GM18498 (cell line): ENCODE measurements around the gene PLEKHM3.
"Not testable (repeated sequence)": the region's sequence is repeated elsewhere in the genome, so short reads cannot be mapped to it uniquely, and the experiment has no call there.

ENCODE experiments used
- ATAC-seq: cut with Tn5 transposase; IDR thresholded peaks from one replicate; pipeline ENCODE4 v1.9.1; 2021; ENCODE audit warnings: mild to moderate bottlenecking, moderate library complexity; ENCODE audit not compliant: unreplicated experiment

PLEKHM3 gene

DNA sequence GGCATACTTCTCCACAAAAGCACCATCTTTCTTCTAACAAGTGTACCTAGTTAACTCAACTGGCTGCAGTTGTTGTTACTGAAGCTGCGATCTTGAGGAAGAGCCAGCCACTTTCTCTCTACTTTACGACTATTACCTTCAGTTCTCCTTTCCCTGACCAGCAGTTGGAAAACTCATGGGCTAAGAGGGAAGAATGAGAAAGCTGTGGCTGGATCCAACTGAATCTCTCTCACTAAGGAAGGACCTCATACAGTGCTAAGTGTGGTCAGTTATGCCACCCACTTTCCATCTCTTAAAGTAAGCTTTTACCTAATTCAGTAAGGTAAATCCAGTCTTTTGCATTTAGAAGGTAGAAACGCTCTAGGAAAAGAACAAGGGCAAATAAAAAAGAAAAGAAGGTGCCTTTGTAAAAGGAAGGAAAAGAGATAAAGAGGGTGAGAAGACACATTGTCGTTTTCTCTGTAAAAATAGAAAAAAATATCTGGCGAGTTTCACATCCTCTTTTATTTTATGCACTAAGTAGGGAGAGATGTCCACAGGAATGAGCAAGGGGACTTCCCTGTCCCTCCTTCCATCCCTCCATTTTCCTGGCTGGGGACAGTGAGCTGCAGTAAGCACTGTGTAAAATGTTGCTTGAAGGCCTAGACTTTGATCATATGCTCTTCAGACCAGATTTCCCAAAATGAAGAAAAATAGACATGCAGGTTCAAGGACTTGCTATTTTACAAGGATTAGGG is 73.4 kb downstream of the PLEKHM3 start:
- no peak for ATAC-seq

DNA sequence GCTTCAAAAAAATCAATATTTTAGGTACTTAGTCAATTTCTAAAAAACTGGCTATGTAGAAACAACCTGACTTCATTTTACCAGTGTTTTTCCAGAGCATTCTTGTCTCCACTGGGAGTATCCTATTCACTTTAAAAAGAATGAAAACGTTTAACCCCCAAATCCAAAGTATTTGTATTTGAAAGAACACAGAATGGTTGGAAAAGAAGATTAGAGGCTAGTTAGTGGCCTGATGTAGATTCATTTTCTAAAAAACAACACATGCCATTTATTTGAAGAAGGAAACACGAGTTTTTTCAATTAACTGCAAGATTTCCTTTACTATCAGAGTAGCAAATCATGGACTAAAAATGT is 74.6 kb downstream of the PLEKHM3 start:
- ATAC-seq, result no peak

DNA sequence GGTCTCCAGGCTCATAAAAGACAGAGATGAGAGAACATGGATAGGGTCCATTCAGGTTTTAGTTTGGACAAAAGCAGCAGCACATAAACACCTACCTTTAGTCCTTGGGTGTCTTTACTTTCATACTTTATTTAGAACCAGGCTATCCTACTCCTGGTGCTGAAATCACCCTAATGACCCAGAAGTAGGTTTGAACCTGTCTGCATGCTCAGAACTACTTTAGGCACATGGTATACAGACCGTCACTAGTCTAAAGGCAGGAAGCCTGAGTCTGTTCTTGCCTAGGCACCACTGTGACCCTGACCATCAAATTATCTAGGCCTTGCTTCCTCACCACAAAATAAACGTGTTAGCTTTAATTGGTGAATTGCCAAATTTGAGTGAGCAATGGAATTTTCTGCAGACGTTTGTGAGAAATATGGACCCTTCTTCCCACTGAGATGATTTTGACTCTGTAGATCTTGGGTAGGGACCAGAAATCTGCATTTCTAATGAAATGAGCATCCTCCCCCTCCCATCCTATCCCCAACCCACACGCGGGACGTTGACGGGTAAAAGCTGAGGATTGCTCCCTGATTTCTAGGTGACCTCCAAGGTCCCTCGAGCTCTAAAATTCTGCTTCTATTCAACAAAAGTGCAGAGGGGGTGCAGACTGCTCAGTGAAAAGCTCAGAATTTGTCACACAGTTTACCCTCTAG is 75.1 kb downstream of the PLEKHM3 start:
- no peak for ATAC-seq

DNA sequence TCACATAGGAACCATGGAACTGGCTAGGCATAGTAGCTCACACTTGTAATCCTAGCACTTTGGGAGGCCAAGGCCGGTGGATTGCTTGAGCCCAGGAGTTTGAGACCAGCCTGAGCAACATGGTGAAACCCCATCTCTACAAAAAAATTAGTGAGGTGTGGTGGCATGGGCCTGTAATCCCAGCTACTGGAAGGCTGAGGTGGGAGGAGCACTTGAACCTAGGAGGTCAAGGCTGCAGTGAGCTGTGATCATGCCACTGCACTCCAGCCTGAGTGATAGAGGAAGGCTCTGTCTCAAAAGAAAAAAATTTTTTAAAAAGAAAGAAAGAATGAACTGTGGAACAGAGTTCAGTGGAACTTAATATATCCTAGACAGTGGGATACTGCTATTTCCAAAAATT is 76.1 kb downstream of the PLEKHM3 start:
- not testable (repeated sequence) for ATAC-seq

DNA sequence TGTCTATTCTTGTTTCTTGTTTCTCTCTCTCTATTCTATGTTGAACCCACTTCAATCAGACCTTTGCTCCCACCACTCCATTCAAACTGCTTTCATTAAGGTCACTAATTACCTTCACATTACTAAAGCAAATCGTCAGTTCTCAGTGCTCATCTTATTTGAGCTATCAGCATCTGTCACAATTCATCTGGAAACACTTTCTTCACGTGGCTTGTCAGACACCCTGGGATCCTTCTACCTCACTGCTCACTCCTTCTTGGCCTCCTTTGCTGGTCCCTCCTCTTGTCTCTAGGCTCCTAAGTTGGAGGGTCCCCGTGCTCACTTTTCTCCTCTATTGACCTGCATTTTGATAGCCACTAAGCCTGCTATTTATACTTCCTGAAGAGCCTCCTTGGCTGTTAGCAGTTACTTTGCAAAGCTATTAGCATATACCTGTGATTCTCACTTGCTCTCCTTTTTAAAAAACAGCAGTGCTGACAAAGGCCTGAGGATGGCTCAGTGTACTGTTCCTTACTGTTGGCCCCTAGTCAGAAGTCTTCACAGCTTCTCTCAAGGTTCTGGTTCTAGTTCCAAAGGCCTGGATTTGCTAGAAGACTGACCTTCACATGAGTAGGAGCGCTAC is 80.2 kb downstream of the PLEKHM3 start:
- no peak for ATAC-seq

DNA sequence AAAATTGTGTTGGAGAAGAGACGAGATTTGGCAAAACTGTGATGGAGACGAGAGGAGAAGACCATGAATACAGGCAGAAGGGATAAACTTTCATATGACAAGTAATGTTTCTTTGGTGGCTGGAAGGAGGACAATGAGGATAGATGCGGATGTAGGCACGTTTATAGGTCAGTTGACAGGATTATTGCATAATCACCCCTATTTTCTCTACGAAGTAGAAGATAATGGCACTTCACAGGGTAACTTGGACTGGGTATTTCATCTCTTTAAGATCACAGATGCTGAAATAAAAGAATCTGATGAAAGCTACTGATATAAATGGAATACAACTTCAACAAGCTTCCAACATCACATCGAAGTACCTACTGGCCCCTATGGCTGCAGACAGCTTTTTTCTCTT is 81.0 kb downstream of the PLEKHM3 start:
- no peak for ATAC-seq

DNA sequence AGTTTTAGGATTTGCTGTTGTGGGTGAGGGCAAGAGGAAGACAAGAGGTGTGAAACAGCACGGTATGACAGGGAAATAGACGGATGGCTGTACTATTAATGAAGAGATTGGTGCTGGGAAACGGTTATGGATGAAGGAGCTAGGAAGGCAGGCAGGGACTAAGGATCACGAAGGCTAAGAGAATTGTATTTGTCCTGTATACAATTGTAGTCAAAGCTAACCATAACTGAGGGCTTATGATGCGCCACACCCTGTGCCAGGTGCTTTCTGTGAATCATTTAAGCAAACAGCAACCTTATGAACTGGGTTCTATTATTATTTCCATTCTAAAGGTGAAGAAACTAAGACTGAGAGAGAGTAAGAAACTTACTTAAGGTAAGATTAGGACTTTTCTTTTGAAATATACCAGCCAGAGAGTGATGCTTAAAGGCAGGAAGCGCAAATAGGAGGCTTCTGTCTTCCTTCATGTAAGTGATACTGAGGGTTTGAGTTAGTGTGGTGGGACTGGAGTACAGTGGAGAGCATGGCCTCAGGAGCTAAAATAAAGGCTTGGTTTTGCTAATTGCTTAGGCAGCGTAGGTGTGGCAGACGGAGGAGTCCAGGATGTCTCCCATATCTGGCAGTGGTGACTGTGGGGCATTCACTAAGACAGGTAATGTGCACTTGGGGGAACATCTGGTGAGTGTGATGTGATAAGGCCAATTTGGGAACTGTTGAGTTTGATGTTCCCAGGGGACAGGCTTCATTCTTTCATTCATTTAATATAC is 85.8 kb downstream of the PLEKHM3 start:
- no peak for ATAC-seq

DNA sequence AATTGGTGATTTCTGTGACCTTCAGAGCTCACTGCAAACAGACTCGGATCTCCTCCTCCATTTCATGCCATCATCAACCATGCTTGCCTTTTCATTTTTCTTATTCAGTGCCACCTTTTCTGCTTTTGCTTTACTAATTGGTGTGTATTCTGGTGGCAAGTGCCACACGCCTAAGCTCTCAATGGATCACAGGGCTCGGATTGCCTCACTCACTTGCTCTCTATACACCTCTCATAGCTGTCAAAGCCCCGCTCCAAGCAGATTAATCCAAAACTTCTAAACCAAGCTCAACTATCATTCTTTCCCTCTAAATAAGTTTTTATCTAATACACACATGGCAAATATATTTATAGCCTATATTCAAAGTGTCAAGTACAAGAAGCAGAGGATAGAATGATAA is 86.4 kb downstream of the PLEKHM3 start:
- ATAC-seq, result no peak

DNA sequence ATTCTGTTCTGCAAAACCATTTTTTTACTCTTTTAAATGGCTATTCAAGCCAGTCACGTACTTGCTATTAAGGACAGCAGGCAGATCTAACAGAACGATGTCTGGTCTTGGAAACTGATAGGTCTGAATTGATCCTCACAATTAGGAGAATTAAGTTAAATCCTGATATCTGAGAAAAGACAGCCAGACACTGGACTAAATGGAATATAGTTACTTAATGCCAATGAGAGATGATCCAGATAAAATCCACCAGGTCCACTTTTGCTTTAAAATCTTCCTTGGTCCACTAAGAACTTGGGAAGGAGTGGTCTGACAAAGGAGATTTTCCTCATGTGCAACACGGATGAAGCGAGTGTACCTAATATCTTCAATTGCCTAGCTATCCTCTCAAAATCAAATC is 86.9 kb downstream of the PLEKHM3 start:
- no peak for ATAC-seq

DNA sequence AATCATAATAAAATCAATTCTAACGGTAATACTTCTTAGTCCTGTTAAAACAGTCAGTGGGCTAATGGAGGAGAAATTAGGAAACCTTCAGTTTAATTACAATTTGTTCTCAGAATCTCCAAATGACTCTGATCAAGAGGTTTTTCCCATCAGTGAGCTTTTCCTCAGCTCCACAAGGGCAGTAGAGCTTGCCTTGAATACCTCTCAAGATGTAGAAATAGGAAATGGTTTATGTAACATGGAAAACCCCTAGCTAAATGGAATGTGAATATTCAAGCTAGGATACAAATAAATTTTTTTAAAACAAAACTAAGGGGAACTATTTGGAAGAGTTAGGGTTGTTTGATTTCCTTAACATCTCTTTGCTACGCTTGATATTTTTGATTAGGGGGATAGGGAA is 87.5 kb downstream of the PLEKHM3 start:
- ATAC-seq, result no peak

DNA sequence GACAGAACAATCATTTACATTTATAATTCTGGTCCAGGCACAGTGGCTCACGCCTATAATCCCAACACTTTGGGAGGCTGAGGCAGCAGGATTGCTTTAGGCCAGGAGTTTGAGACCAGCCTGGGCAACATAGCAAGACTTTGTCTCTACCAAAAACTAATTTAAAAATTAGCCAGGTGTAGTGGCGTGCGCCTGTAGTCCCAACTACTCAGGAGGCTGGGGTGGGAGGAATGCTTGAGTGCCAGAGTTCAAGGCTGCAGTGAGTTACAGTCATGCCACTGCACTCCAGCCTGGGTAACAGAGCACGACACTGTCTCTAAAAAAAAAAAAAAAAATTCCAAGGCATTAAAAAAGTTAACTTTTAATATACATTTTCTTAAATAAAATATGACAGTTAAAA is 88.1 kb downstream of the PLEKHM3 start:
- no peak for ATAC-seq

DNA sequence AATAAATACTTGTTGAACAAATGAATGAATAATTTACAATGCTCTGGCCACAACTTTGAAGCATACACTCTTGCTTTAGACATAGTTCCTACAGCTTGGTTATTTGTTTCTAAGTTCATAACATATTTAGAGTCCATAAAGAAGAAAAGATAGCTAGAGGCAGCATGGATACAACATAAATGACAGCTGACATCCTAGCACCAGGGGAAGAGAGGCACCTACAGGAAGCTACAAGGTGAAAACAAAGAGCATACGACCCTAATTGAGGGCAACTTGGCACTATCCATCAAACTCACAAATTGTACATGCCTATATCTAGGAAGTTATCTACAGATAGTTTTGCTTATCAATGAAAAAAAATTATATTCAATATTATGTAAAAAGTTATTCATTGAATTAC is 88.9 kb downstream of the PLEKHM3 start:
- ATAC-seq, result no peak

DNA sequence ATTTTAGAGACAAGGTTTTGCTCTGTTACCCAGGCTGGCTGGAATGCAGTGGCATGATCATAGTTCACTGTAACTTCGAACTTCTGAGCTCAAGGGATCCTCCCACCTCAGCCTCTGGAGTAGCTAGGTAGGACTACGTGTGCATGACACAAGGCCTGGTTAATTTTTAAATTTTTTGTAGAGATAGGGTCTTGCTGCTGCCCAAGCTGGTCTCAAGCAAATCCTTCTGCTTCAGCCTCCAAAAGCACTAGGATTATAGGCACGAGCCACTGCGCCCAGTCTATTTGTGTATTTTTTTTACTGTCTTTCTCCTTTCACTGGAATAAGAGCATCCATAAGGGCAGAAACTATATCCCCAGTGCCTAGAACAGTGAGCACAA is 89.3 kb downstream of the PLEKHM3 start:
- ATAC-seq, result no peak

DNA sequence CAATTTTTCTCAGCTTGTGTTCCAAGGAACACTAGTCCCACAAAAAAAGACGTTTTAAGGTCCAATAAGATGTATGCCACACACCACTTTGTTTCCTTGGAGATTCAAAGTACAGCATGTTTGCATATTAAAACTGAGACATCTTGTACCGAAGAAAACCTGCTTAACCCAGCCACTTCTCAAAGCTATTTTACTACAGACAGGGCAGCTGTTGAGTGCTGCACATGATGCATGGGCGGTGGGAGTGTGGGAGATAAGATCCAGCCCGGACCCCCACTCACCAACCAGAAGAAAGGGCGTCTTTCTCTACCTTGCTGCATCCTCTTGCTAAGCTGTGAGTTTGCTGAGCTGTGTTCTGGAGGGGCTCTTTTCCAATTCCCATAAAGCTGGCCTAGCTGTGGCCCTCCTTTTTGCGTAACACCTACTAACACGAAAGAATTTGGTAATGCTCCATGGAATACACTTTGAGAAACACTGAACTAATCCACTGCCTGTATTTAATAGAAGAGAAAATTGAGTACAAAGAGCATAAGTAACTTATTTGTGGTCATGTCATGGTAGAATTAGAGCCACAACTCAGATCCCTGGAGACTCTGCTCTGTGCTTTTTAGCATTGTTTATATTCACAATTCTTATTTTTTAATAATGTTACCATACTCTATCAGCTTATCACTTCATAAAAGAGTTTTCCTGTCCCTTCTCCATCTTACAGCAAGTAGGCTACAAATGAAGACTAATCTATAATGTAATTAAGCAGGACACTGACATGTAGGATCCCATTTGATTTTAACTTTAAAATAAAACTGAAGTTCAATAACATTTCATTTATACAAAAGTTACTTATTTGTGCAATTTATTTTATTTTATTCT is 90.0 kb downstream of the PLEKHM3 start:
- no peak for ATAC-seq

DNA sequence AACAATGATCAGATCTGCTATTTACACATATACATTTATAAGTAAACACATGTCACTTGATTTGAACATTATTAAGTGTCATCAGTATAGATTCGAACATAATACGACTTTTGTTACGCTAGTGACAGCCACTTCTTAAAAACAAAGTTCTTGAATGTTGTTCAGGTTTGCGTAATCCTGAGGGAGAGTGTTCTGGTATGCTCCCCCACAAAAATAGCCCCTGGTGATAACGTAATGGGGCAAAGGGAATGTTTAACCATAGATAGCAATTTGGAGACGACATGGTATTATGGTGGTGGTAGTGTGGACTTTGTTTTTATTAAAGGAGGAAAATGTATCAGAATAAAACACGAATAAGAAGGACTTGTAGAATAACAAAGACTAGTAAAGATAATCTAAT is 90.6 kb downstream of the PLEKHM3 start:
- no peak for ATAC-seq

DNA sequence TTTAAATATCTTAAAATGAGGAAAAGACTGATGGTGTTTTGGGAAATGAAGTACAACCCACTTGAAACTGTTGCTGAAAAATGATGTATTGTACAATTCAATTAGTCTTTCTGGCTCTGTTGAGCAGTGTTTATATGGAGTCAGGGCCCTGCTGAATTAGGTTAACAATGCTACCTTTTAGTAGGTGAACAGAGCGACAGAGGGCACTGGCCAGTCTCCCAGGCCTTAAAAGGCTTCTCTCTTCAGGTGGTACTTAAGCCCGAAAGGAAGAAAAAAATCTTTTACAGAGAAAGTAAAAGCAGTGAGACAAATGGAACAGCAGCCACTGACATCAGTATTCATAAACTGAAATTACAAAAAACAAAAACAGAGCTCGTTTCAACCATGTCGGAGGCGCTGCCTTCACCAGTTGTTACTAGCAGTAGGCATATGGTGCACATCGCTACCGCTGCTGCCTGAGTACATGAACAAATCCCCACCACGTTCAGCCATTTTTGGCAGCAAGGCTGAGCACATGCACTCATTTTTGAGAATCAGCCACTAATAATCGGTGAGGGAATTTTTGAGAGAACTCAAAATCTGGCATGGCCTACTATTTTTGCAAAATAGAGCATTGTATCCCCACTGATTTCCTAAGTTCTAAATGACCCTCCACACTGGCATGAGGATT is 91.8 kb downstream of the PLEKHM3 start:
- no peak for ATAC-seq

DNA sequence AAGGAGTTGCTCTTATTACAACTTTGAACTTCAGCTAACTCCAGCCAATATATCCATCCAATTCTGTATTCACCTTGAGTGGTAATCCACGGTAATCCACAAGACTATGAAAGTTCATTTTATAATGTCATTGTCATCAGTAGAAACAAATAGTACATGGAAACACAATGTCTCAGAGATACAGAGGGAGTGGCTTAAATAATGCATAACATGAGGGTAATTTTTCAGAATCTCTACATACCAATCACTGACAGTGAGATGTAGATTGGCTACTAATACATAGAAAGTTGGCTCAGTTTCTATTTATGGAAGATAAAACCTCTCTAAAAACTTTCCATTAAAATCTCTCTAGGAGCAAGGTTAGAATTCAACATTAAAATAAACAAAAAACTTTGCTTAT is 93.2 kb downstream of the PLEKHM3 start:
- no peak for ATAC-seq

DNA sequence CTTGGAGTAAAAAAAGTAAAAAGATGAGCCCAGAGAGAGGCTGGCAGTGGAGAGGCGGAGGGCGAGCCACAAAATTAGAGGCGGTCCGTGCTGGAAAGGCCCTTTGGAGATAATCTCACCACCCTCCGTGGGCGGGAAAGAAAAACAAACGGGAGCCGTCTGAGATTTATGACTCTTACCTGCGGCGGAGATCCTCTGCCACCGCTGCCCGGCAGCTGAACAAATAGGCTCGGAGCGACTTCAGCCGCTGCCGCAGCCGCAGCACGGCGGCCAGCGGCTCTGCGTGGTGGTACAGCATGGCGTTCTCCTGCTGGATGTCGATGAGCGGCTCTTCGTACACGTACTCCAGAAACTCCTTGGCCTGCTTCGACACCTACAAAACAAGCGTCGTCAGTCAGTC is 94.6 kb downstream of the PLEKHM3 start:
- ATAC-seq, result no peak

DNA sequence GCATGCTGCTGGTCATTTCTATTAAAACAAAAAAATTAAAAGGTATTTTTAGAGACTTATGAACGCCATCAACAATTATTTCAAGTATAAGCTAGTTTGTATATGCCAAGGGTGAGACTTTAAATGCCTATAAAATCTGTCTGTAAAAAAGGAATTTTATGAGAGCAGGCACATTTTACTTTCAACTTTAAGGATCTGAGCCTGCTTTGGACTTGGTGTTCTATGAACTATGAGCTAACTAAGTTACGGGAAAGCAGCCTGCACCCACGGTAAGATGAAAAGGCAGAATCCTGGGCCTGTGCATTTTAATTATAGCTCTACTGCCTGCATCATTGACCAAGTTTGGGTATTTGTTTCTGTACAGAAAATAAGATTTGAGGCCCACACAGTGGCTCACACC is 95.4 kb downstream of the PLEKHM3 start:
- no peak for ATAC-seq

DNA sequence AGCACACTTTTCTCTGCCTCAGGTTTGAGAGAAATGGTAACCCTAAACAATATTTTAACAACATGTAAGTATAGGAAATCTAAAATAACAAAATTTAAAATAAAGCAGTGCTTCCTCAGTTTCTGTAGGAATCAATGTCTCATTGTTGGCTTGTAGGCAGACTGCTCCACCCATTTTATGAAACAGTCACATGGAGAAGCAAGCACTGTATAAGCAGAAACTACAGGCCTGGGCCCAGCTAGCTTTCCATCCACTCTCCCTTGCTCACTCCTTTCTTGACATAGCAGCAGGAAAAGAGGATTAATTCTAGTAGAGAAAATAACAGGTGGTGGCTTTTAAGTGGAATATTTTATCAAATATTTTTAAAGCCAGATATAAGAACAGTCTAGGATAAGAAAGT is 97.2 kb downstream of the PLEKHM3 start:
- ATAC-seq, result no peak
